NCI-H2081 (cell line): ENCODE data around the gene CCNL2.
"Not testable (repeated sequence)": the region's sequence is repeated elsewhere in the genome, so short reads cannot be mapped to it uniquely, and the experiment has no call there.

Source experiments
- DNase-seq, 2 experiments: peaks; one replicate each; lab custom pipeline; 2025; lab: John Stamatoyannopoulos, UW

Gene CCNL2

DNA sequence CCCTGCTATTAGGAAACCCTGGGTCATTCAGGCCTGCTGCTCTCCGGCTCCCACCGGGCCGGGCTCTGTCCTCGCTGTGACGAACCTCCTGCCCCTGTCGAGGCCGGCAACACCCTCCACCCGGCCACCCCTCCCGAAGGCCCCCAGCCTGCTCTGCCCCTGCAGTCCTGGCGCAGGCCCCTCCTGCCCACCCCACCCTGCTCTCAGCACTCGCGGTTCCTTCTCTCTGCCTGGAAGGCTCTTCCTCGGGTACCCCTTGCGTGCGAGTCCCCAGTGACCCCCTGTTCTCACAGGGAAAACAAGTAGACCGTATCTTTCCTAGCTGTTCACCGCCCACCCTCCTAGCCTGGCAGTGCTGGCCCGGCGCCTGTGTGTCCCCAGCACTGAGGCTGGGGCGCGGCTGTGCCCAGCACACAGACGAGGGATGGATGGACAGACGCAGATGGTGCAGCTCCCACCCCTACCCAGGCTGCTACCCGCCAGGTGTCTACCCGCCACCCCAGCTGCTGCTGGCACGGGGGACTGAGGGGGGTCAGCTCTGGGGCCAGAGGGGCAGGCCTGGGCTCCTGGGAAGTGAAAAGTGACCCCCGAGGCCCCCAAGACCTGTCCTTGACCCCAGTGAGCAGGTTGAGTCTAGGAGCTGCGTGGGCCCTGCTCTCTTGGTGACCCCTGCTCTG lies 33.3 kb upstream of the CCNL2 start:
- DNase-seq = no peak

DNA sequence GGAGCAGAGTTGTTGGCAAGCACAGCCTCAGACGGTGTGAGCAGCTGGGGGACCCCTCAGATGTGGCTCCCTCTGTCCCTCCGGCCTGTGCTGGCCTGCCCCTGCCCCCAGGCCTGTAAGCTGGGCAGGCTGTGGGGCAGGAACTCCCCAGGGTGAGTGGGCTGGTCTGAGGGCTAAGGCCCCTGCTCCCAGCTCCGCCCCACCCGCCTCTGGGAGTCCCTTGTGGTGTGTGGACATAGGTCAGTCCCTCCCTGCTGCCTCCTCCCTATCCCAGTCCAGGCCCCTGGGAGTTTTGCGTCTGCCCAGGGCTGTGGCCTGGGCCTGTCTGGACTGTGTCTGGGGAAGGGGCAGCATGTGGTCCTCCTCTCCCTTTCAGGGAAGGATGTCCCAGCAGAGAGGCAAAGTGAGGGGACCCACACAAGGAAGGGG lies 32.7 kb upstream of the CCNL2 start:
- no peak for DNase-seq

DNA sequence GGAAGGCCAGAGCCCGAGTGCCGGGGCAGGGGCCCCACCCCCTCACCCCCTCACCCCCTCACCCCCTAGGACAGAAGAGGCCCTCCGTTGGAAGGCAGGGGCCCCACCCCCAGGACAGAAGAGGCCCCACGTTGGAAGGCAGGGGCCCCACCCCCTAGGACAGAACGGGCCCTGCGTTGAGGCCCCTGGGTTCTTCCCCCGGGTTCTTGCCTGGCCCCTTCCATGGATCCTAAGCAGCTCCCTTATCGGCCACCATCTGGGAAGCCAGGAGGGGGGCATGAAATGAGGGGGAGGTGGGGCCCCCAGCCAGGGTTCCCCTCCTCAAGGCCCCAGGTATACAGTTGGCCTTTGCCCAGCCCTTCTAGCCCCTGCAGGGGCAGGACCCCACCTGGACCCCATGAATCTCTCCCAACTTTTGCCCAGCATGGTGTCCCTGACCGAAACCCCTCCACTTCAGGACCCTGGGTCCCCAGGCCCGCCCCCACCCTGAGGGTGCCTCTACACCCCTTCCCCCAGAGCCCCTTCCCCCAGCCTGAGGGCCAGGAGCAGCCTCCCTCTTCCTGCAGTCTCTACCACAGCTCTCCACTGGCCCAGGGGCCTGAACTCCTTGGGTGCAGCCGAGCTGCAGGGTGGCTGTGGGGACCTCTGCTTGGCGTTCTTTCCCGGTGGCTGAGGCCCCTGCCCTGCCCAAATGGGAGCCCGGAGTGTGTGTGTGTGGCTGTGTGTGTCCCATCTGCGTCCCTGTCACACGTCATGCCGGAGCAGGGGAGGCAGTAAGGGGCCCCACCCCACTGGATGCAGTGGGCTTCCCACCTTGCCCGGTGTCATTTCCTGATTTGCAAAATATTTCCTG lies 32.1 kb upstream of the CCNL2 start:
- no peak for DNase-seq

DNA sequence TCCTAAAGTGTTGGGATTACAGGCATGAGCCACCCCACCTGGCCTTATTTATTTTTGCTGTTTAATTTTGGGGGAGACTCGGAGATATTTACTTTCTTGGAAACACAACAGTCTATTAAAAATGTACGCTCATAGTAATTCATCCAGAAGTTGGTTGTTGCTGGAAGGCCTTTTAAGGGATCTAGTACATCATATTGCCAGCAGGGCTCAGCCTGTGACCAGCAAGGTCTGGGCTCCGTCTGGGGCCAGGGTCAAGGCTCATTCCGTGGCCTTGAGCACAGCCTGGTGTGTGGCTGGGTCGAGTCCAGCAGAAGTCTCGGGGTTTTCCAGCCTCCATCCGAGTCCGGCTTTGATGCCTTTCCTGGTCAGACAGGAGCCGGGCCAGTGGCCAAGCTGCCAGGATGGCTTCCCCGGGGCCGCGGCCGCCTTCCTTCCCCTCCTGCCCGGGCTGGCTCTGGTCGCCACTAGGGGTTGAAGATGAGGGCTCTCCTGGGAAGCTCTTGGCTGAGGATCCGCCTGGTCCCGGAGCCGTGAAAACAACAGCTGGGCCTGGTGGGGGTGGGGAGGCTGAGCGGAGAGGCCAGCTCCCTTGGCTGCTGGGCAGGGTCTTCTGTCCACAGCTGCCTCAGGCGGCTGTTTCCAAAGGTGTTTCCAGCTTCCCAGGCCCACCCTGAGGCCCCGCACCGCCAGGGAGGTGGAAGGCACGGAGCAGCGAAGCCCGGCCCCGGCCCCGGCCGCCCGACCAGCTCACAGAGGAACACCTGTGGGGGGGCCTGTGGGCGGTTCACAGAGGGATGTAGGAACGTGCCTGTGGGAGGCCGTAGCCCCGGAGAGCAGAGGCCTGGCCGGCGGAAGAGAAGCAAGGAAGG lies 31.2 kb upstream of the CCNL2 start:
- no peak for DNase-seq

DNA sequence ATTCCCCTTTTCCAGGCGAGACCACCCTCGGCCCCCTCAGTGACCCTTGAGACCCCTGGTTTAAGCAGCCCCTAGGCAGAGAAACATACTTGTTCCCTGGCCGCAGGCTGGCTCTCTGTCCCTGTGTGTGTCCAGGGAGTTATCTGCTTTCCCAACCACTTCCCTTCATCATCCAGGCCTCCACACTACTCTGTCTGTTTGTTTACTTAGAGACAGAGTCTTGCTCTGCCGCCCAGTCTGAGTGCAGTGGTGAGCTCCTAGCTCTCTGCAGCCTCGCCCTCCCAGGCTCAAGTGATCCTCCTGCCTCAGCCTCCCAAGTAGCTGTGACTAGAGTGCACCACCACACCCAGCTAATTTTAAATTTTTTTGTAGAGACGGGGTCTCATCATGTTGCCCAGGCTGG lies 30.5 kb upstream of the CCNL2 start:
- no peak for DNase-seq

DNA sequence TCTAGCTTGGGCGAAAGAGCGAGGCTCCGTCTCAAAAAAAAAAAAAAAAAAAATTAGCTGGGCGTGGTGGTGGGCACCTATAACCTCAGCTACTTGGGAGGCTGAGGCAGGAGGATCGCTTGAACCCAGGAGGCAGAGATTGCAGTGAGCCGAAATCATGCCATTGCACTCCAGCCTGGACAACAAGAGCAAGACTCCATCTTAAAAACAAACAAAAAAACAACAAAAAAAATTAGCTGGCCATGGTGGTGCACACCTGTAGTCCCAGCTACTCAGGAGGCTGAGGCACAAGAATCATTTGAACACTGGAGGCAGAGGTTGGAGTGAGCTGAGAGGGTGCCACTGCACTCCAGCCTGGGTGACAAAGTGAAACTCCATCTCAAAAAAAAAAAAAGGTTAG lies 29.8 kb upstream of the CCNL2 start:
- DNase-seq = not testable (repeated sequence)

DNA sequence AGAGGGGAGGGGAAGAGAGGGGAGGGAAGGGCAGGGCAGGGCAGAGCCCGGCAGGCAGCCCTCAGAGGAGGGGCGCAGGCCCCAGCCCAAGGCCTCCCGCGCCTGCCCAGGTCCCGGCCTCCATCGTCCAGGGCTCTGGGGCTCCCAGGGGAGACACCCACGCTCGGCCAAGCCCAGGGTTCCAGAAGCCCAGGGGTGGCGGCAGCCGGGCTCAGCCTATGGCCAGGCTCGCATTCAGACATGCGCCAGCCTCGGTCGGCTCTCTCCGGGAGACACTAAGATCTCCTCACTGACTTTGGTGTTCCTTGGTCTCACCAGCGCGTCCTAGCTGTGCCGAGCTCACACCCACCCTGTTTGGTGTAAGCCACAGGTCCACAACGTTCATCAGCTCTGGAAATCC lies 29.0 kb upstream of the CCNL2 start:
- DNase-seq = no peak

DNA sequence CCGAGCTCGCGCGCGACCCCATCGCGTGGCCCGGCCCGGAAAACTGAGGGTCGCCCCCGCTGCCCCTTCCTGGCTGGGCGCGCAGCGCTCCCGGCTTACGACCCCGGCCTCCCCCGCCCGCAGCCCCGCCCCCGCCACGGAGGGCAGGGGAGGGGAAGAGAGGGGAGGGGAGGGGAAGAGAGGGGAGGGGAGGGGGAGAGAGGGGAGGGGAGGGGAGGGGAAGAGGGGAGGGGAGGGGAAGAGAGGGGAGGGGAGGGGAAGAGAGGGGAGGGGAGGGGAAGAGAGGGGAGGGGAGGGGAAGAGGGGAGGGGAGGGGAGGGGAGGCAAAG lies 28.6 kb upstream of the CCNL2 start:
- DNase-seq = no peak

DNA sequence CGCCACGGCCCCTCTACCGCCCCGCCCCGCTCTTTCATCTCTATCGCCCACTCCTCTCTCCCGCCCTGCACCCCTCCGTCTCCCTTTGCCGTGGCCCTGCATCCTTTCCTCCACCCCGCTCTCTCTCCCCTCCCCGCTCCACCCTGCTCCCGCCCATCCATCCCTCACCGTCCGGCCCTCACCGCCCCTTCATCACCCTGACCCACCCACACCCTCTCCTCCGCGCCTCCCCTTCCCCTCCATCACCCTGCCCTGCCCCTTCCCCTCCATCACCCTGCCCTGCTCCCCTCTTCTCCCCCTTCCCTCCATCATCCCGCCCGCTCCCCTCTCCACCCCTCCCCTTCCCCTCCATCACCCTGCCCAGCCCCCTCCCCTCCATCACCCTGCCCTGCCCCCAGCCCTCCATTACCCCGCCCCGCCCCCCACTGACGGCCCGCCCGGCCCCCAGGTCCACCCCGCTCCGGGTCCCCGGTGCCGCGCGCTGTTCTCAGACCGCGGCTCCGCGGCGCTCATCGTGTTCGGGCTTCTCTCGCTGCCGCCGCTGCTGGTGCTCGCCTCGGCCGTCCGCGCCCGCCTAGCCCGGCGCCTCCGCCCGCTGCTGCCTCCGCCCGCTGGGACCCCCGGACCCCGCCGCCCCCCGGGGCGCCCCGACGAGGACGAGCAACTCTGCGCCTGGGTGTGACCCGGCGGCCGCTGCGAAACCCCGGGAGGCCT lies 28.1 kb upstream of the CCNL2 start:
- DNase-seq = no peak

DNA sequence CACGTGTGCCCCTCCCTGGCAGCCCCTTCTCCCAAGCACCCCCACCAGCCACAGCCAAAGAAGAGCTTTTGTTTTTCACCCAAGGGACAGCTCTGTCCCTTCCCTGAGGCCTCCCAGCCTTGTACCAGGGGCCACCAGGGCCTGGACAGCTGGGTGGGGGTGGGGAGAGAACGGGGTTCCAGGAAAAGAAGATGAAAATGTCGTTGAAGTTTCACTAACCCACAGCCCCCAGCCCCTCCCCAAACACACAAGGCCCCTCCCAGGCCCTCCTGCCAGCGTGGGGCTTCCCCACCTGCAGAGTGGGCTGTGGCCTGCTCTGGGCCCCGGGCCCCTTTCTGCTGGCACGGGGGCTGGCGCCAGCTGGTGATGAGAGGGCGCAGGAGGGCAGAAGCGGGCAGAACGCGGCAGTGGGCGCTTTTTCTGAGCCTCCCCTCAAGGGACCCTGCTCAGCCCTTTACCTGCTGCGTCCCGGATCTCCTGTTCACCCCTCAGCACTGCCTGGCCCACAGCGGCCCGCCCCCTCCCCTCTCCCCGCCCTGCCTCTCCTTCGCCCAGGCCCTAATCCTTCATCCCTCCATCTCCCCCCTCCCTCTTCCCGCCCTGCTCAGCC lies 27.5 kb upstream of the CCNL2 start:
- DNase-seq = no peak

DNA sequence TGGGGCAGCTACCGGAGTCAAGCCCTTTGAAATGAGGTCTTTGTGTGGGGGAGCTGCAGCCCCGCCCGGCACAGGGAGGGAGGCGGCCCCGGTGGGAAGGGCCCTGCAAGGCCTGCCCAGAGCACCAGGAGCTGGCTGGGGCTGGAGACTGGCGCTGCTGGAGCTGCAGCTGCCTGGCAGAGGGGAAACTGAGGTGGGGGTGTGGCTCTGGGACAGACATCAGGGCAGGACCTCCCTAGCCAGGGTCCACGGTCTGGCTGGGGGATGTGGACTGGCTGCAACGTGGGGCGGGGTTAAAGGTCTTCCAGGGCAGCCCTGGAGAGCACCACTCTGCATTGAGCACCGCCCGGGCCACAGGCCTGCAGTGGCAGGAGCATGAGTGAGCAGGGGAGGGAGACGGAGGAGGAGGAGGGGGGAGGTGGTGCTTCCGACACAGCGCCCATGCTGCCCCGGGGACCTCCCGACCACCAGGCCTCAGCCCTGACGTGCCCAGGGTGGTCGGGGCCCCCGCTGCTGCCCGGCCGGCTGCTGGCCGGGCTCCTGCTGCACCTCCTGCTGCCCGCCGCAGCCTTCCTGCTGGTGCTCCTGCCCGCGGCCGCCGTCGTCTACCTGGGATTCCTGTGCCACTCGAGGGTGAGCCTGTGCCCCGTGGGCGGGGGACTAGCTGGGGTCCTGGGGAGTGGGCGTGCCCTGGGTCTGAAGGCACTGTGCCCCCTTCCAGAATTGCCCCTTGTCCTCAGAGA lies 26.8 kb upstream of the CCNL2 start:
- no peak for DNase-seq

DNA sequence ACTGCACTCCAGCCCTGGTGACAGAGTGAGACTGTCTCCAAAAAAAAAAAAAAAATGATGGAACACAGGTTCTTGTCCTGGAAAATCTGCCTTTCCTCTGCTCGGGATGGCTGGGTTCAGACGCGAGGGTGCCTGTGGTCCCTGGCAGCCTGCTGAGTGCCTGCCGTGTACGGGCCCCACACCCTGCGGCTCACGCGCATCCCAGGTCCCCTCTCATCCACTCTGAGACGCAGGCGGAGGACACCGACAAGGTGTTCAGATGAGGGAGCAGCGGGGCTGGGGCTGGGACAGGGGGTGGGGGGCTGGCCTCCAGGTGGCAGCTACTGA lies 26.3 kb upstream of the CCNL2 start:
- no peak for DNase-seq

DNA sequence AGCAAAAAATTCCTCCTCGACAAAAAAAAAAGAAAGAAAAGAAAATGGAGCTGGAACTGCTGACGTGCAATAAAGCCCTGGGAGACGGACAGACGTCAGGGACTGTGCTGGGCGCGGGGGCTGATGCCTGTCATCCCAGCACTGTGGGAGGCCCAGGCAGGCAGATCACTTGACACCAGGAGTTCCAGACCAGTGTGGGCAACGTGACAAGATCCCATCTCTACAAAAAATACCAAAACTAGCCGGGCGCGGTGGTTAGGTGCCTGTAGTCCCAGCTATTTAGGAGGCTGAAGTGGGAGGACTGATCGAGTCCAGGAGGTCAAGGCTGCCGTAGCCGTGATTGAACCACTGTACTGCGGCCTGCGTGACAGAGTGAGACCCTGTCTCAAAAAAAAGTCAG lies 25.6 kb upstream of the CCNL2 start:
- no peak for DNase-seq

DNA sequence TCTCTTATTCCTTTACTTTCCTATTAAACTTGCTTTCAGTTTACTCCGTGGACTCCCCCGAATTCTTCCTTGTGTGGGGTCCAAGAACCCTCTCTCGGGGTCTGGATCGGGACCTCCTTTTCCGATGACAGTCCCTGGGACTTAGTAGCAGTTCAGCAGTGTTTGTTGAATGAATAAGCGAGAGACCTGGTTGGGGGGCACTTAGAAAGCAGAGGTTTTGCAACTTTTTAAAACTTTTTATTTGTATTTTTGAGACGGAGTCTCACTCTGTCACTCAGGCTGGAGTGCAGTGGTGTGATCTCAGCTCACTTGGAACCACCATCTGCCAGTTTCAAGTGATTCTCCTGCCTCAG lies 24.1 kb upstream of the CCNL2 start:
- no peak for DNase-seq

DNA sequence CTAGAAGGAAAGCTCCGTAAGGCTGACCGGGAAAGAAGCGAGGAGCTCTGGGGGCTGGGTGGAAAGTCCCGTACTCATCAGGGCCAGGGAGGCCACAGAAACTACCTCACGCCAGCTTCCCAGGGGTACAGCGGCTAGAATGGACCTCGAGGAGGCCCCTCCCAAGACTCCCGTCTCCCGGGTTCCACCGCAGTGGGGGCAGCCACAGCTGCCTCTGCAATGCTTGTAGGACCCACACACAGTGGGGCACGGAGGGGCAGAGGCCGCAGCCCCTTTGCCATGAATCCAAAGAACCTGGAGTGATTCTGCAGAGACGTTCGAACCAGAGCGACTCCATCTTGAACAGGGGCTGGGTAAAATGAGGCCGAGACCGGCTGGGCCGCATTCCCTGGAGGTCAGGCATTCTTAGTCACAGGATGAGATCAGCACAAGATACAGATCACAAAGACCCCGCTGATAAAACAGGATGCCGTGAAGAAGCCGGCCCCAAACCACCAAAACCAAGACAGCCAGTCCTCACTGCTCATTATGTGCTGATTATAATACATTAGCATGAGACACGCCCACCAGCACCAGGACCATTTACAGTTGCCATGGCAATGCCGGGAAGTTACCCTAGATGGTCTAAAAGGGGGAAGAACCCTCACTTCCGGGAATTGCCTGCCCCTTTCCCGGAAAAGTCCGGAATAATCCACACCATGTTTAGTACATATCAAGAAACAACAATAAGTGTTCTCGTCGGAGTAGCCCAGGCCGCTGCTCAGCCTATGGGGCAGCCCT lies 23.5 kb upstream of the CCNL2 start:
- DNase-seq = no peak

DNA sequence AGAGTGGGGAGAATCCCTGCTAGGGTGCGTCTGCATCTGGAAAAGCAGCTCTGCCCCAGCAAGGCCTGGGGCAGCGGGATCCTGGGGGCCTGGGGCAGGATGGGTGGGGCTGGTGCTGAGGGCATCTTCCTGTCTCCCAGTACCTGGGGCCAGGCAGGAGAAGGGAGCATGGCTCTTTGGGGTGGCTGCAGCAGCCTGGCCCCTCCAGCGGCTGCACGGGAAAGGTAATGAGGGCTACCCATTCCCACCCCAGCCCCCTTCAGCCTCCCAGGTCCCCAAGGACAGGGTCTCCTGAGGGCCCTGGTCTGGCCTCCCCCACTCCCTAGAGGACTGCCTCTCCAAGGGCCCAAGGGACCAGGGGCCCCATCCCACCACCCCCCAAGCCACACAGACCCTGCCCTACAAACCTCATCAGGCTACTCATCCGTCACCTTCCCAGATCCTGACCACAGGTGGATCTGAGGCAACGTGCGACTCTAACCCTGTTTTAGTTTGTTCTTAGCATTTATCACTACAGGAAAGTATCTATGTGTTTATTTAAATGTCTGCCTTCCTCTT lies 22.9 kb upstream of the CCNL2 start:
- no peak for DNase-seq

DNA sequence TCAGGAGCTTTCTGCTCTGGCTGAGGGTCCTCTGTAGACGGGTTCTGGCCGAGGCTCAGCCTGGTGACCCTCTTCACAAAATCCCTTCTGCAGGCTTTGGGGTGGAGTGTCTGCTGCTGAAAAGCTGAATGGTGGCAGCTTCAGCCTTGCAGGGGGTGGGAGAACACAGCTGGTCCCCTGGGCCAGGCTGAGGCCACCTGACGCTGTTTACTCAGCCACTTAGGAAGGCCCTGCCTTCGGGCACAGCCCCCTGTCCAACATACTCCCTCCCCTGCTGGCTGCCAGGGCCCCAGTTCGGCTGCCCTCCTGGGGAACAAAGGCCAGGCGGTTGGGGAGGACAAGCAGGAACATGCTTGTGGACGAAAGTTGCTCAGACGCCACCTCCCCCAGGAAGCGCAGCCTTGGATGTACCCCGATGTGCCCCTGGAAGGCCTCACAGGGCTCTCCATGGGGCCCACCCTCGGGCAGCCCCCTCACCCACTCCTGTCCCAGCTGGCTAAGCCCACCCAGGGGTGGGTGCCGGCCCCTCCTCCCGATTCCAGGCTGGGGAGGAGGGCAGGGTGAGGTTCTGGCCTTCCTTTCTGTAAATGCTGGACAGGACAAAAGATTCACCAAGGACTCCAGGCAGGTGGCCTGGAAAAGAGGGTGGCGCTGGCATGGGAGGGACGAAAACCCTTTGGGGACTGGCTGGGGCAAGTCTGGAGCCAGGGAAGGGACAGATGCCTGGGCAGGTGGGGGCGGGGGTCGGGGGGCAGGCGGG lies 22.2 kb upstream of the CCNL2 start, which contains the start of gene ANKRD65:
TSS of gene ANKRD65 (minus strand) at position 130 of the 760 bp plus-strand sequence. CDS start 271 bp downstream, outside the sequence.
- DNase-seq = peak; percentile 62 to 84

DNA sequence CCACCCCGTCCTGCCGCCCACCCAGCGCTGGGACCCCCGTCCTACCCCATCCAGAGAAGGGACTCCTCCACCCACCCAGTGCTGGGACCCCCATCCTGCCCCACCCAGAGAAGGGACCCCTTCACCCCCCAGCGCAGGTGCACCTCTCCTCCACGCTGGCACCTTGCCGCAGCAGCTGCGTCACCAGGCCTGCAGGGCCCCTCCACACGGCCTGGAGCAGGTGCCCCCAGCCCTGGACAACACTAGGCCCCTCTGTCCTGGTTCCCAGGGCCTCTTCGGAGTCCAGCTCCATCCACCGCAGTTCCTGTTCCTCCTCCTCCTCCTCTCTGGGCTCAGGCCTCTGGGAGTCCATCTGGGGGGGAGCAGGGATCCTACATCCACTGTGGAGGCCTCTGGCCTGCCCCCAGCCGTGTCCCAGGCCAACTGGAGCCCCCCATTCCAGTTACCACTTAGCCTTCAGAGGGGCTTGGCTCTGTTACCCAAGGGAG lies 21.6 kb upstream of the CCNL2 start:
- peak in 1 of 2 experiments; percentile 27 for DNase-seq
